HG03460 (cell line): ENCODE data around the gene LRRK1.

ENCODE experiments used
- ATAC-seq: cut with Tn5 transposase; IDR thresholded peaks from one replicate; pipeline ENCODE4 v1.9.1; 2021; ENCODE audit not compliant: unreplicated experiment

LRRK1 gene

DNA sequence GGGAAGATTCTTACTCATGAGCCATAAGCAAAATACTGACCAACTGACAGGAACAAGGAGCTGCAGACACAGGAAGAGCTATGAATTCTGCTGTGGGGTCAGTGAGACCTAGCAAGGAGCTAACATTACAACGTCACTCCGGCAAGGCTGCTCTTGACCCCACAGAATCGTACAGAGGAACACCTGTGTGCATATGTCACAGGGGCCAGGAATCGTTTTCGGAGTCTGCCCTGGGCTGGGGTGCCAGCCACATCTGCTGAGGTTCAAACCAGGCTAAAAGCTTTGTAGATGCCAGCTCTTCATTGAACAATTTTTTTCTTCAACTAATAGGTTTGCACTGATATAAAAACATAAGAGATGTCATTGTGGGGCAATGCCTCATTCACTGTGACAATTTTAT lies 82.6 kb downstream of the LRRK1 start:
- no peak for ATAC-seq

- ATAC-seq: no peak
Measured at GRCh38 chr15:101003081-101003480, 83.9 kb downstream of the LRRK1 start.

- no peak for ATAC-seq
Measured at GRCh38 chr15:101003706-101004105, 84.5 kb downstream of the LRRK1 start.

DNA sequence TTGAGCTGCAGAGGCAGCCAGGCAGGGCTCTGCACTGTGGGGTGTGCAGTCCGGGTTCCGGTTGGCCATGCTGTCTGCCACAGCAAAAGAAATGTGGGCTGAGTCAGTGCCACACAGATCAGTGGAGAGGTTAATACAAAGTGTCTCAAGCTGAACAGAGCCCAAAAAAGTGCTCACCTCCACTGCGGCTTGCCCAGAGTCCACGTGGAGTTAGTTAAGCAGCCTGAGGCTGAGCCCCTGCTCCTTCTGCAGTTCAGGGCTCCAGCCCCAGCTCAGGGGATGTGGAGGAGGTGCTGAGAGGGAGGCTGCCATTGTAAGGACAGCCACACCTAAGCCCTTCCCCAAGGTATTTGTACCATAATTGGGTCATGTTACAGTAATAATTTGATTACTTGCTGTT lies 85.3 kb downstream of the LRRK1 start:
- no peak for ATAC-seq

DNA sequence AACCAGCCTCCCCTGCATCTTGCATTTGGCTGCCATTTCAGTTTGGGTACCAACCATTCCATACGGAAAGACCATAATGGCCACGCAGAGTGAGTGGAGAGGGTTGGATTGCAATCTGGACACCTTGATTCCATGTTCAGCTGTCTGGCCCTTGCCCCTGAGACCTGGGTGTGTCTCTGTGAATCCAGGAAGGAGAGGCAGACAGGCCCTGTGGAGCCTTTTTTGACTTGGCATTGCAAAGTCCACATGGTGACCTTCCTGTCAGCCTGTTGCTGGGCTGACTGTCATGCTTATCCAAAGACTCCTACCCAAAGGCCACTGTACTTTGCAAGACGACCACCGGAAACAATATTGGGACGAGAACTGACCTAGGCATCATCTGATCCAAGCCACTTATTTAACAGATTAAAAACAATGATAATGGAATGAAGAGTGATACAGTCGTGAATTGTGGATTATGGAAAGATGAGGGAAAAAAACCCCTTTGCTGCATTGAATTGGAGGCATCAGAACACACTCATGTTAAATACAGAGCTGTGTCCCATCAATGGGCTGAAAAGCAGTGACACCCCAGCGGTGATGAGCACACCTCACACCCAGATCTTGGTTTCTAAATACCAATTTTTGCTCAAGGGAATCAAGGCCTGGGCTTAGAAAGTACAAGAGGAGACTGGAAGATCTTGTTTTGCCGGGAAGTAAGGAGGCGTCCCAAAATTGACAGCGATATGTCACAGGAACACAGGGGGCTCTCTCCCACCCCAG lies 86.0 kb downstream of the LRRK1 start:
- no peak for ATAC-seq

GRCh38 chr15:101006931-101007691 lies 88.0 kb downstream of the LRRK1 start:
- ATAC-seq: peak; percentile 48

DNA sequence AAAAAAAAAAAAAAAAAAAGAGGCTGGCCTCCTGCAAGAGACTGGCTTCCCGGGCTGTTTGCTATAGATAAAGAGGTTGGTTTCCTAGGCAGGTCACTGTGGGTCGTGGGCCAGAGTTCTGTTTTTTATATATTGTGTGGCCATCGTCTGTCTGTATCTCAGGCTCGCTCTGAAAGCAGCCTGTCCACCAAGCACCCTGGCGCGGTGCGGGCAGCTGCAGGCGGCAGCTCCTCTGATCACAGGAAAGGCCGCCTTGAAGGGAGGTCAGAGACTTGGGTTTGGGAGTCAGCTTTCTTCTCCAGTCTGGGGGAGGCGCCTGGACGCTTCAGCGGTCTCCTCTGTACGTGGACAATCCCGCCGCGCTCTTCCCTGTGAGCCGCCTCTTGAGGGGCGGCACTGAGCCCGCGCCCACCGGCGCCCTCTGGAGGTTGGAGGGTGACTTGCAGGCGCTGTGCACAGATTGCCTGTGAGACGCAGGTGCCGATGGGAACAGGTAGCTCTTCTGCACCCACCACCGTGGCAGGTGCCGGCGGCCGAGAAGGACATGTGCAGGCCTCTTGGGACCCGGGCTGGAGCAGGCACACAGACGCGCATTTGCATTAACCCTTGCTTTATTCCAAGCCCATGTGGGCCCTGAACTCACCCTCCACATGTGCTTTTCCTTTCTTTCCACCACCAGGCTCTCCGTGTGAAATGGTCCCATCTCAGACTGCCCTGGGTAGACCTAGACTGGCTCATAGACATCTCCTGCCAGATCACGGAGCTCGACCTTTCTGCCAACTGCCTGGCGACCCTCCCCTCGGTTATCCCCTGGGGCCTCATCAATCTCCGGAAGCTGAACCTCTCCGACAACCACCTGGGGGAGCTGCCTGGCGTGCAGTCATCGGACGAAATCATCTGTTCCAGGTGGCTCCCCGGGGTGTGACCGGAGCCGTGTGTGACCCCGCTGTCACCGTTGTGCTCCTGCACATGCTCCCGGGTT lies 89.3 kb downstream of the LRRK1 start:
- peak; percentile 83 for ATAC-seq

DNA sequence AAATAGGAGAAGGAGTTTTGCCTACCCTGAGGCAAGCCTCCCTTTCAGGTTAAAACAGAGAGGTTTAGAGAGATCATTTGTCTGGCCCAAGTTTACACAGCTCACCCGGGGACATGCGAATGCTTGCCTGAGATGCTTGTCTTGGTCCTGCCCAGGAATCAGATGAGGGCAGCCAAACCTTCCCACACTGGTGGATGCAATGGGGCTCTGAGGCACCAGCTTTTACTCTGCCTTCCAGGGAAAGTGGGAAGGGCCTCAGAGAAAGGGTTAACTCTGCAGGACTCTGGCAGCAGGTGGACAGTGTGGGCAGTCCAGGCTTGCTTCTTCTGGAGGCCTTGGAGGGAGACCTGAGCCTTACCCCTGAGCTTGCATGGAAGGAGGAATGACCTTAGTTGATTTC lies 90.0 kb downstream of the LRRK1 start:
- no peak for ATAC-seq

GRCh38 chr15:101010781-101011180 lies 91.6 kb downstream of the LRRK1 start:
- no peak for ATAC-seq

GRCh38 chr15:101012326-101013200 lies 93.4 kb downstream of the LRRK1 start:
- ATAC-seq: no peak

- no peak for ATAC-seq
Measured at GRCh38 chr15:101013201-101013550, 94.0 kb downstream of the LRRK1 start.

- ATAC-seq: no peak
Measured at GRCh38 chr15:101013769-101014675, 94.9 kb downstream of the LRRK1 start.

DNA sequence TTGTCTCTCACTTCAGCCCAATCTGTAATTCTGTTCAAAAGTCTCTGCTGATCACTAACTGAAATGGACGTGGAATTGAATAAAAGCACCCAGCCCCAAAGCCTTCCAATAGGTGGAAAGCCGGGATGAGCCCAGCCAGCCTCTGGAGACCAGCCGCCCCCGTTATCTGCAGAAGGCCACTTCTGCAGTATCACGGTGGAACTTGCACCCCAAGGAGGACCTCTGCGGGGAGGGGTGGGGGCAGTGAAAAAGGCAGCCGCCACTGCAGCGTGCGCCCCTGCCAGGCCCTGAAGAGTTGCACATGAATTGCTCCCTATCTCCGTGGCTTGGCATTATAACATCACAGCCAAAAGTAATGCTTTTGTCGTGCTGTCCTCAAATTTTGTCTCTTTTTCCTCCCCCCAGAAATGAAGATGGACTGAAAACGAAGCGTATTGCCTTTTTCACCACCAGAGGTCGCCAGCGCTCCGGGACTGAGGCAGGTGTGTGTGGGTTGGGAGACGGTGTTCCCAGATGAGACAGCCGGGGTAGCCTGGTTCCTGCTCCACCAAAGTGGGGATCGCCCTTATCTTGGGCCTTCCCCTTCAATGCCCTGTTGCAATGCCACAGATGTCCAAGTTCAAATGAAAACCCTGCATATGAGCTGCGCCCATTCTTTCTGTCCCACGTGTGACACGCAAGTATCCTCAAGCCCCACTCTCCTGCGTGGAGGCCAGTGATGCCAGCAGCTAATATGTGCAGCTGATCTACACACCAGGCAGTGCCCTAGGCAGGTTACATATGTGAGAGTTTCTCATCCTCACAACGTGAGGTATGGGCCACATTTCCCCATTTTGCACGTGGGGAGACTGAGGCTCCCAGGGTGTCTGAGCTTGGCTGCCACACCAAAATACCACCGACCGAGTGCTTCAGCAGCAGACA lies 96.0 kb downstream of the LRRK1 start:
- ATAC-seq: no peak

- no peak for ATAC-seq
Measured at GRCh38 chr15:101016581-101016980, 97.4 kb downstream of the LRRK1 start.

DNA sequence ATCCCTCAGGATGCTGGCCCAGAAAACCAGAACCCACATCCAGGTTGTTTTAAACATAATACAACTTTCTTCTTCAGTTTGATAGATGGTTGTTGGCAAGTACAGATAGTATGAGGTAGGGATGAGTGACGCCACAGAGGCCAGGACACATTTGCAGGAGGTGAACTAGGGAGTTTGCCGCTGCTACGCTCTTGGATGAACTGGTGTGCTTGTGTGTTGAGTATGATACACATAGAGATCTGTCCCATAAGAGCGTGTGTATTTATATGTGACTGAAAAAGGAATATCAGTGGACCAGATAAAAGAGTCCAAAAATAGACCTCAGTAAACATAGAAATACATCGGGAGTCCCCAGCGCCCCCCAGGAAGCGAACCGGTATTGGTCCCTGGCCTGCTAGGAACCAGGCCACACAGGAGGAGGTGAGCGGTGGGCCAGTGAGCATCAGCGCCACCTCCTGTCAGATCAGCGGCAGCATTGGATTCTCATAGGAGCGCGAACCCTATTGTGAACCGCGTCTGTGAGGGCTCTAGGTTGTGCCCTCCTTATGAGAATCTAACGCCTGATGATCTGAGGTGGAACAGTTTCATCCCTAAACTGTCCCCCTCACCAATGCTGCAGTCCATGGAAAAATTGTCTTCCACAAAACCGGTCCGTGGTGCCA lies 98.1 kb downstream of the LRRK1 start:
- ATAC-seq: no peak

DNA sequence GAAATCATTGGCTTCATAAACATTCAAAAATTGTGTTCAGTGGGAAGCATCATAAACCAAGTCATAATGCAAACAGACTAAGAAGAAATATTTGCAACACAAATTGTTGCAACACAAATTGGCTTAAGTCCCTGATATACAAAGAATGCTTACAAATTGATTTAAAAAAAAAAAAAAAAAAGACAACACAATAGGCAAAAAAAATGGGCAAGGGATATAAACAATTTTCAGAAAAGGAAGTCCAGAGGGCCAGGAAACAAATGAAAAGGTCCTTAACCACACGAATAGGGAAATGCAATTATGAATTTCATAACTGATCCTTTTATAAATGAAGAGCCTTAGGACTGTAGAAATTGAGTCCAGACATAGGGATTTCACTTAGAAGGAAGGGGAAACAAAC lies 98.9 kb downstream of the LRRK1 start:
- ATAC-seq: no peak

DNA sequence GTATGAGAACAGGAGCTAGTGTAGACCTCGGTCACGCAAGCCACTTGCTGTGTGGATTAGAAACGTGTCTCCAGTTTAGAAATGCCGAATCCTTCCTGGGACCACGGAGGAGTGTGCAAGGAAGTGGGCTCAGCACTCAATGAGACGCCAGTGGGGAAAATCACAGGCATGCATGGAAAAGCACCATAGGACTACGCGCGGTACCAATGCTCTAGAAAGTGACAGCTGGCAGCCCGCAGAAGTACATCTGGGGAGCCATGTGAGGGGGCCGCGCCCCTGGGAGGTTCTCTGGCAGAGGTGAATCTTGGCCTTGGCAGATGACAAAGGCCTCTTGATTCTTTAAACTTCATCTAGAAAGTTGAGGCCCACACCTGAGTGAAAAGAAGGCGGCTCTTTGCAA lies 99.3 kb downstream of the LRRK1 start:
- no peak for ATAC-seq

- no peak for ATAC-seq
Measured at GRCh38 chr15:101019366-101019896, 100.3 kb downstream of the LRRK1 start.
